ENCODE data around the gene CCR6. TPM values are rescaled to one million over a fixed set of nuclear protein-coding genes. Genes with fewer than 3 reads are reported as not detected.
A peak's percentile ranks its signal among the peaks of the same experiment; 100 is the strongest.

CCR6 gene
- total and polyA plus RNA-seq, 2 of the 8 experiments (the other 6 are each of a cell fraction or from before 2014, with no cell fraction given) = 0.06 TPM; not detected in 1

DNA sequence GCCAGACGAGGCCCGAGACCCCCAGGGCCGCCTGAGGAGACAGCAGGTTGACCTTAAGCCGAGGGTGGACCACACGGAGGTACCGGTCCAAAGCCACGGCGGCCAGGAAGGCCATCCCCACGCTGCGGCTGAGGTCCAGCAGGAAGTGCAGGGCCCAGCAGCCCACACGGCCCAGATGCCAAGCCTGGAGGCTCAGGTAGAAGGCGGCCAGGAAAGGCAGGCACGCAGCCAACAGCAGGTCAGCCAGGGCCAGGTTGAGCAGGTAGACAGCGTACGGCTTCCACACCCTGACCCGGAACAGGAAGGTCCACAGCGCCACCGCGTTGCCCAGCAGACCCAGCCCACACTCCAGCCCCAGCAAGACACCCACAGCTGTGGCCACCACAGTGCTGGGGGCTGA is 34.5 kb downstream of the CCR6 start:
- Histone ChIP-seq H2BK20ac (ENCODE audit: low read length) (peak overlapping the region; percentile 51), H4K5ac (ENCODE audit: insufficient read length, low read depth, low read length) (no peak overlapping the region), H3K4me1 (replicated peaks in 1 of 4; ENCODE audit: control insufficient read depth in 3 of 4, insufficient read depth in 4 of 4, low read length in 3 of 4) (peaks cover 0 to 7% (median 3%) of the 10 kb centered on the region in 4 experiments; a peak in 6 of 7 replicates), H3K79me2 (ENCODE audit: control insufficient read depth in 1 of 2, insufficient read depth in 2 of 2, low read length in 2 of 2) (no peaks in the 10 kb centered on the region), H2BK15ac (ENCODE audit: low read length) (peak overlapping the region; percentile 61; the same call in 1 of the 2 replicates), H4K91ac (replicated peaks; ENCODE audit: insufficient read length, low read length) (peak overlapping the region; percentile 79), H3K18ac (ENCODE audit: extremely low read depth, low read length) (no peak overlapping the region), H4K8ac (ENCODE audit: extremely low read depth, insufficient read depth, low read length) (no peak overlapping the region; the same call in 1 of the 2 replicates), H3K4ac (replicated peaks; ENCODE audit: insufficient read length, low read depth, low read length) (no peak overlapping the region), H3K4me3 (ENCODE audit: extremely low read depth in 1 of 4, insufficient read depth in 2 of 4, low read depth in 3 of 4, low read length in 4 of 4) (no peak overlapping the region), H3K56ac (replicated peaks; ENCODE audit: insufficient read length, low read depth, low read length) (no peak overlapping the region), H2BK12ac (ENCODE audit: low read depth, low read length) (peak overlapping the region; percentile 94; the same call in 1 of the 2 replicates), H3K9me3 (ENCODE audit: insufficient read depth in 2 of 2, low read depth in 1 of 2, low read length in 1 of 2) (no peaks in the 10 kb centered on the region; a peak in 1 of 4 replicates), H3K36me3 (ENCODE audit: control insufficient read depth in 2 of 4, insufficient read depth in 4 of 4, low read length in 3 of 4) (no peaks in the 10 kb centered on the region), H3K23me2 (ENCODE audit: low read depth, low read length) (no peaks in the 10 kb centered on the region), H3K79me1 (ENCODE audit: low read depth, low read length) (no peaks in the 10 kb centered on the region), H2AFZ (ENCODE audit: low read length) (no peak overlapping the region), H3K14ac (ENCODE audit: insufficient read length) (no peak overlapping the region), H3K27me3 (replicated peaks in 1 of 4; ENCODE audit: control insufficient read depth in 3 of 4, extremely low read depth in 1 of 4, insufficient read depth in 3 of 4, low read length in 3 of 4) (no peaks in the 10 kb centered on the region; a peak in 1 of 7 replicates), H3K9ac (replicated peaks in 1 of 4; ENCODE audit: extremely low read depth in 1 of 4, low read depth in 3 of 4, low read length in 3 of 4) (no peak overlapping the region), H2BK120ac (replicated peaks; ENCODE audit: low read depth, low read length) (no peak overlapping the region), H2AK5ac (ENCODE audit: low read depth, low read length) (peak overlapping the region; percentile 89; the same call in 1 of the 2 replicates), H3K23ac (ENCODE audit: insufficient read length) (no peak overlapping the region), H2BK5ac (ENCODE audit: low read depth, low read length) (peak overlapping the region; percentile 64; the same call in 1 of the 2 replicates), H3K27ac (ENCODE audit: low read depth, low read length) (no peak overlapping the region), H4K20me1 (replicated peaks in 1 of 2; ENCODE audit: control insufficient read depth in 1 of 2, insufficient read depth in 2 of 2, low read length in 2 of 2) (no peaks in the 10 kb centered on the region), H3K4me2 (ENCODE audit: insufficient read depth in 1 of 2, low read depth in 2 of 2, low read length in 2 of 2) (no peak overlapping the region)
- ChIA-PET POLR2A (ENCODE audit: partially characterized antibody) (no interaction called here), CTCF (ENCODE audit: partially characterized antibody) (no interaction called here)
- WGBS, 2 experiments (ENCODE audit: extremely low coverage in 1 of 2, insufficient coverage in 1 of 2, insufficient read length in 1 of 2, insufficient replicate concordance in 2 of 2, low coverage in 1 of 2, low lambda C conversion rate in 2 of 2, missing lambda C conversion rate in 1 of 2) = 91% methylated on average over 11 of the region's 19 CpGs; no CpG with 5 or more reads in 1 of the 2 experiments
- no peak for FAIRE-seq
- DNase-seq (ENCODE audit: low read depth in 1 of 2, low spot score in 2 of 2) = no peak
- TF ChIP-seq NANOG (IDR thresholded peaks at IDR 0.05; ENCODE audit: insufficient read depth, low read depth, low read length, poor library complexity, severe bottlenecking) (no peak), FOSL1 (IDR thresholded peaks at IDR 0.05; ENCODE audit: insufficient read depth, low read depth, low read length) (no peak), SP1 (IDR thresholded peaks at IDR 0.05; ENCODE audit: low read depth, low read length) (no peak)
- TF ChIP-seq, protein P1, sequence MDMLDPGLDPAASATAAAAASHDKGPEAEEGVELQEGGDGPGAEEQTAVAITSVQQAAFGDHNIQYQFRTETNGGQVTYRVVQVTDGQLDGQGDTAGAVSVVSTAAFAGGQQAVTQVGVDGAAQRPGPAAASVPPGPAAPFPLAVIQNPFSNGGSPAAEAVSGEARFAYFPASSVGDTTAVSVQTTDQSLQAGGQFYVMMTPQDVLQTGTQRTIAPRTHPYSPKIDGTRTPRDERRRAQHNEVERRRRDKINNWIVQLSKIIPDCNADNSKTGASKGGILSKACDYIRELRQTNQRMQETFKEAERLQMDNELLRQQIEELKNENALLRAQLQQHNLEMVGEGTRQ (IDR thresholded peaks at IDR 0.05; ENCODE audit: low read length) = no peak

Measured in H1 (cell line).